Endothelial cell of umbilical vein (primary cell): ENCODE results near the gene BMP10. TPM values are rescaled to one million over a fixed set of nuclear protein-coding genes. Genes with fewer than 3 reads are reported as not detected.
A peak's percentile ranks its signal among the peaks of the same experiment; 100 is the strongest.

Experiments used
- BruUV-seq: library from RNA; stranded (reverse); fragments of 400-500 nt; replicated peaks from 2 replicates; lab custom pipeline; 2021; lab: Mats Ljungman, UMichigan
- CTCF ChIA-PET: fragments of 300-600, 350-600 bp; sonication (Branson Sonifier 250); formaldehyde crosslinking; loops from one replicate; lab custom pipeline; 2021; ENCODE audit warnings: antibody characterized with exemption, inconsistent platforms; lab: Charles Lee
- POLR2A ChIA-PET: fragments of 300-600, 350-600 bp; sonication (Branson Sonifier 250); formaldehyde crosslinking; loops from one replicate; lab custom pipeline; 2021; ENCODE audit warnings: antibody characterized with exemption, inconsistent platforms; lab: Charles Lee
- DNase-seq: peaks from one replicate; pipeline ENCODE4 v3.0.0-alpha.2; 2011; ENCODE audit warnings: low read depth, low spot score
- FAIRE-seq: peaks from 2 replicates; lab custom pipeline; 2011; peaks lifted over from hg19 to GRCh38; lab: Jason Lieb, UNC
- H2AFZ ChIP-seq: 2 replicates; pipeline ENCODE4 v1.6.0; 2012; ENCODE audit warnings: low read depth, low read length, control low read depth, inconsistent platforms
- H3K27ac ChIP-seq: 2 replicates; pipeline ENCODE4 v1.5.1; 2011; ENCODE audit warnings: low read depth, mild to moderate bottlenecking, control low read depth, low read length, moderate library complexity; ENCODE audit not compliant: insufficient read depth
- H3K27me3 ChIP-seq, 2 experiments: 2 replicates each; pipeline versions ENCODE4 v1.6.0 to v1.6.1; 2011; ENCODE audit warnings: low read length in 2 of 2, mixed read lengths in 1 of 2; ENCODE audit not compliant: control insufficient read depth in 2 of 2, insufficient read depth in 2 of 2
- H3K36me3 ChIP-seq, 2 experiments: 2 replicates in 1 of 2; 3 replicates in 1 of 2; pipeline ENCODE4 v1.5.1; 2011; ENCODE audit warnings: low read length in 2 of 2, mild to moderate bottlenecking in 1 of 2, moderate library complexity in 1 of 2; ENCODE audit not compliant: control insufficient read depth in 2 of 2, insufficient read depth in 2 of 2; ENCODE audit errors: extremely low read depth in 1 of 2
- H3K4me1 ChIP-seq: 3 replicates; pipeline ENCODE4 v1.5.1; 2011; ENCODE audit warnings: mild to moderate bottlenecking, low read length; ENCODE audit not compliant: control insufficient read depth, insufficient read depth; ENCODE audit errors: extremely low read depth
- H3K4me2 ChIP-seq: 2 replicates; pipeline ENCODE4 v1.6.1; 2011; ENCODE audit warnings: low read length, control low read depth, mixed read lengths; ENCODE audit not compliant: insufficient read depth
- H3K4me3 ChIP-seq, 3 experiments: fragments of 200-600 bp in 1 of 3; sonication (generic), shearing (Covaris generic) in 1 of 3; replicated peaks in 1 of 3; 2 replicates each; pipeline ENCODE4 v1.5.1; 2011 to 2016; ENCODE audit warnings: control low read depth in 3 of 3, low read length in 3 of 3, mild to moderate bottlenecking in 2 of 3, inconsistent platforms in 1 of 3, low read depth in 1 of 3, moderate library complexity in 1 of 3; ENCODE audit not compliant: insufficient read depth in 1 of 3
- H3K79me2 ChIP-seq: 2 replicates; pipeline ENCODE4 v1.6.0; 2012; ENCODE audit warnings: low read length, inconsistent platforms; ENCODE audit not compliant: control insufficient read depth, insufficient read depth
- H3K9ac ChIP-seq: replicated peaks from 2 replicates; pipeline ENCODE3; 2011; ENCODE audit warnings: low read length, control low read depth; ENCODE audit not compliant: insufficient read depth; ENCODE audit errors: extremely low read depth
- H3K9me1 ChIP-seq: replicated peaks from 3 replicates; pipeline ENCODE4 v1.6.0; 2011; ENCODE audit warnings: mild to moderate bottlenecking, low read length; ENCODE audit not compliant: control insufficient read depth, insufficient read depth; ENCODE audit errors: extremely low read depth
- H3K9me3 ChIP-seq: replicated peaks from 2 replicates; pipeline ENCODE4 v1.5.1; 2012; ENCODE audit warnings: low read length, inconsistent platforms; ENCODE audit not compliant: control insufficient read depth, insufficient read depth
- H4K20me1 ChIP-seq: replicated peaks from 2 replicates; pipeline ENCODE3; 2011; ENCODE audit warnings: mild to moderate bottlenecking, low read length; ENCODE audit not compliant: control insufficient read depth, insufficient read depth; ENCODE audit errors: extremely low read depth
- EZH2 ChIP-seq: IDR thresholded peaks from 2 replicates; pipeline ENCODE4 v1.6.1; 2012; ENCODE audit warnings: borderline replicate concordance, low read depth, mild to moderate bottlenecking, moderate library complexity, low read length, inconsistent platforms; ENCODE audit not compliant: severe bottlenecking
- FOS ChIP-seq: IDR thresholded peaks from 2 replicates; pipeline ENCODE4 v1.6.1; 2011; ENCODE audit warnings: mild to moderate bottlenecking, low read length, moderate library complexity, borderline replicate concordance; ENCODE audit not compliant: insufficient read depth
- GATA2 ChIP-seq: IDR thresholded peaks from 2 replicates; pipeline ENCODE4 v1.7.0; 2011; ENCODE audit warnings: low read depth, mild to moderate bottlenecking, moderate library complexity, mixed read lengths, low read length; ENCODE audit not compliant: insufficient read length, insufficient read depth
- JUN ChIP-seq: IDR thresholded peaks from 2 replicates; pipeline ENCODE4 v1.6.1; 2011; ENCODE audit warnings: borderline replicate concordance, low read depth; ENCODE audit not compliant: insufficient read length, insufficient read depth
- MYC ChIP-seq: IDR thresholded peaks from one replicate; pipeline ENCODE4 v1.6.1; 2011; ENCODE audit warnings: mild to moderate bottlenecking, low read depth, low read length
- POLR2A ChIP-seq: IDR thresholded peaks from 2 replicates; pipeline ENCODE4 v1.6.1; 2012; ENCODE audit warnings: low read depth, mild to moderate bottlenecking, control low read depth, low read length
- POLR2AphosphoS5 ChIP-seq: IDR thresholded peaks from 2 replicates; pipeline ENCODE4 v1.6.1; 2012; ENCODE audit warnings: low read depth, mild to moderate bottlenecking, control low read depth, low read length, moderate library complexity; ENCODE audit not compliant: insufficient read depth
- dilution Hi-C: fragments of 300-500 bp; cut with MboI; formaldehyde crosslinking; loops from one replicate; pipeline ENCODE4 v1.15.0; 2019; ENCODE audit warnings: low sequenced_read_pairs; ENCODE audit not compliant: extremely low pct_ligation_motif_present
- intact Hi-C: fragments of 100-400 bp; cut with micrococcal nuclease; formaldehyde crosslinking; loops from one replicate; pipeline ENCODE4 v1.10.0; 2022
- polyA plus RNA-seq, 4 experiments: library from polyadenylated mRNA; depleted of rRNA in 3 of 4; stranded (reverse) in 3 of 4; unstranded in 1 of 4; fragments of >200 nt; gene quantifications; 2 replicates each; pipeline versions ENCODE4 v1.2.1 to v1.2.3, GENCODE V29; 2011 to 2012; ENCODE audit warnings: missing spikeins in 1 of 4
- total RNA-seq: library from RNA; stranded (reverse); gene quantifications from 2 replicates; pipeline ENCODE4 v1.2.3, GENCODE V29; 2021
- TF ChIP-seq, protein P1 (sequence below): IDR thresholded peaks from 2 replicates; pipeline ENCODE4 v1.6.1; 2011; ENCODE audit not compliant: insufficient read depth, insufficient read length
- TF ChIP-seq, protein P2 (sequence below), 2 donors: IDR thresholded peaks; 1 replicate in 1 of 2; 2 replicates in 1 of 2; pipeline ENCODE4 v1.5.1; 2011; ENCODE audit warnings: low read length in 2 of 2, mild to moderate bottlenecking in 2 of 2, moderate library complexity in 2 of 2, control low read depth in 1 of 2, inconsistent platforms in 1 of 2, low read depth in 1 of 2; ENCODE audit not compliant: insufficient read depth in 1 of 2; ENCODE audit errors: extremely low read depth in 1 of 2

BMP10 gene
- total and polyA plus RNA-seq, 2 donors (not counting 3 experiments of a cell fraction or from before 2014, with no cell fraction given) = not detected

DNA sequence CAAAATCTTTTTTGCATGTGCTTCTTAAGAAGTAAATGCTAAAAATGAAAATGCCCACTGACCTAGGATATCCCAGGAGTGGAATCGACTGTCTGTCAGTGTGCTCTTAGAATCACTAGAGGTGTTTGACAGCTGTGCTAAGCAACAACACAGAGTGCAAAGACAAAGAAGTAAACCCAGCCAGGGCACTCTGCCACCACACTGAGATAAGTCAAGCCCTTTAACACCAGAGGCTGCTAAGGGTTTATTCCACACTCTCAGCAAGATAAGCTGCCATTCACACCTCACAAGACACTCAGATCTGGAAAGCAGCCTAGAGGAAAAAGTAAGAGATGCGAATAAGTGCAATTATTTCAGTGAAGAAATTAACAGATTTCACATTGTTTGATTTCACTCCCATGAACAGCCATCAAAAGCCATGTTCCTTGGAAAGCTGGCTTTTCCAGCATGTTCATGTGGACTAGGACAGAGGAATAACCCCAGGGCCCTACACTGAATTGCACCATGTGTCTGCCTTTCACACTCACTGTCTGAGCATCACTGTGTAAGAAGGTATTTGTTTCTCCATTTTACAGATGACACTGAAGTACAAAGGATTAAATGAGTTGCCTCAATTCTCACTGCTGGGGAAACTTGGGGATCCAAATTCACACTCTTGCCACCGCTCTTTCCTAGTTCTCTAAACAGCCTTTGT lies 6.0 kb upstream of the BMP10 start:
- Histone ChIP-seq H3K4me1 (peaks cover 33% of the 10 kb centered on the region), H3K79me2 (no peaks in the 10 kb centered on the region), H3K36me3 (no peaks in the 10 kb centered on the region), H3K27ac (peak overlapping the region; percentile 78), H3K9ac (no peak overlapping the region), H3K9me1 (no peaks in the 10 kb centered on the region), H3K4me3 (no peak overlapping the region), H3K9me3 (no peaks in the 10 kb centered on the region), H3K4me2 (no peak overlapping the region), H2AFZ (no peak overlapping the region), H3K27me3 (no peaks in the 10 kb centered on the region), H4K20me1 (no peaks in the 10 kb centered on the region)
- ChIA-PET CTCF (interaction anchor here (0.7 to 1.7 kb wide), 4 partner anchors 17 to 125 kb away, joined by 3 to 6 read pairs (median 4); no protein-coding TSS in a partner anchor), POLR2A (no interaction called here)
- no peak for FAIRE-seq
- BruUV-seq = no TSS peak
- dilution Hi-C loops (no loop called here), intact Hi-C loops (no loop called here)
- TF ChIP-seq MYC (no peak), GATA2 (no peak), POLR2A (no peak), JUN (no peak), EZH2 (no peak), POLR2AphosphoS5 (no peak), FOS (no peak)
- TF ChIP-seq, protein P1, sequence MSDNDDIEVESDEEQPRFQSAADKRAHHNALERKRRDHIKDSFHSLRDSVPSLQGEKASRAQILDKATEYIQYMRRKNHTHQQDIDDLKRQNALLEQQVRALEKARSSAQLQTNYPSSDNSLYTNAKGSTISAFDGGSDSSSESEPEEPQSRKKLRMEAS = no peak
- TF ChIP-seq, protein P2, sequence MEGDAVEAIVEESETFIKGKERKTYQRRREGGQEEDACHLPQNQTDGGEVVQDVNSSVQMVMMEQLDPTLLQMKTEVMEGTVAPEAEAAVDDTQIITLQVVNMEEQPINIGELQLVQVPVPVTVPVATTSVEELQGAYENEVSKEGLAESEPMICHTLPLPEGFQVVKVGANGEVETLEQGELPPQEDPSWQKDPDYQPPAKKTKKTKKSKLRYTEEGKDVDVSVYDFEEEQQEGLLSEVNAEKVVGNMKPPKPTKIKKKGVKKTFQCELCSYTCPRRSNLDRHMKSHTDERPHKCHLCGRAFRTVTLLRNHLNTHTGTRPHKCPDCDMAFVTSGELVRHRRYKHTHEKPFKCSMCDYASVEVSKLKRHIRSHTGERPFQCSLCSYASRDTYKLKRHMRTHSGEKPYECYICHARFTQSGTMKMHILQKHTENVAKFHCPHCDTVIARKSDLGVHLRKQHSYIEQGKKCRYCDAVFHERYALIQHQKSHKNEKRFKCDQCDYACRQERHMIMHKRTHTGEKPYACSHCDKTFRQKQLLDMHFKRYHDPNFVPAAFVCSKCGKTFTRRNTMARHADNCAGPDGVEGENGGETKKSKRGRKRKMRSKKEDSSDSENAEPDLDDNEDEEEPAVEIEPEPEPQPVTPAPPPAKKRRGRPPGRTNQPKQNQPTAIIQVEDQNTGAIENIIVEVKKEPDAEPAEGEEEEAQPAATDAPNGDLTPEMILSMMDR (IDR thresholded peaks at IDR 0.05; ENCODE audit: extremely low read depth in 1 of 2, insufficient read depth in 1 of 2, low read depth in 1 of 2, low read length in 2 of 2) = no peak
- DNase-seq = peak; percentile 32
